ENCODE measurements around the gene MMP7.

DNA sequence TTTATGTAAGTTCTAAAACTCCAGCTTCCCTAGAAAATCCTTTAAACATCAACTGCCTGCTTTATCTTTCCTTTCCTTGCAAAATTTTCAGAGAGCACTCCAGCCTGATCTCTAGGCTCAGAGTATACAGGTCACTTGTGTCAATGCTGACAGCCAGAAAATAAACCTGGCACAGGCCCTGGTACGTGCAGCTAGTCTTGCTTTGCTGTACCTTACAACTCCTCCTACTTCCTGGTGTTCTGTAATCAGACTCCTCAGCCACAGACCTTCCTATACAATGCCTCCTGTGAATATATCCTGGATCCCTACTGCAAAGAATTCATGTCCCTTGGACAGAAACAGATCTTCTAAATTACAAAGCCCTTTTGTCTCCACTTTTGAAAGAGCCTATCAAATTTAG, 53.7 kb downstream of the MMP7 start:
- no peak for TF ChIP-seq CTCF (IDR thresholded peaks at IDR 0.05)
- no peak for TF ChIP-seq POLR2A (IDR thresholded peaks at IDR 0.05)
- TF ChIP-seq EP300 (IDR thresholded peaks at IDR 0.05) = no peak
- peak in 2 of 3 donors; percentile 39 to 68 for TF ChIP-seq POLR2AphosphoS5 (IDR thresholded peaks at IDR 0.05)
